Neural cell (in vitro differentiated cells): ENCODE results near the gene CNTNAP5. TPM values are rescaled to one million over a fixed set of nuclear protein-coding genes. Genes with fewer than 3 reads are reported as not detected.

ENCODE experiments used
- H2AFZ ChIP-seq: fragments of 200-600, 300-800 bp; sonication (generic), shearing (Covaris generic); 2 replicates; pipeline ENCODE4 v1.6.0; 2014; ENCODE audit warnings: low read depth, mild to moderate bottlenecking, antibody characterized with exemption, low read length, moderate library complexity
- H3F3A ChIP-seq: fragments of 200-600 bp; shearing (Covaris generic); 2 replicates; pipeline ENCODE4 v1.6.1; 2016; ENCODE audit warnings: mild to moderate bottlenecking, moderate library complexity, mixed read lengths, antibody characterized with exemption, low read length; ENCODE audit not compliant: insufficient read depth, poor library complexity, severe bottlenecking
- H3K27ac ChIP-seq: fragments of 200-600, 300-800 bp; sonication (generic), shearing (Covaris generic); 2 replicates; pipeline ENCODE4 v1.5.1; 2014; ENCODE audit warnings: mild to moderate bottlenecking, low read length, moderate library complexity
- H3K27me3 ChIP-seq: fragments of 300-800, 200-600 bp; sonication (generic), shearing (Covaris generic); 2 replicates; pipeline ENCODE4 v1.6.0; 2014; ENCODE audit warnings: mild to moderate bottlenecking, low read depth, low read length, moderate library complexity; ENCODE audit not compliant: insufficient read depth
- H3K36me3 ChIP-seq: fragments of 300-800, 200-600 bp; sonication (generic), shearing (Covaris generic); 2 replicates; pipeline ENCODE4 v1.5.1; 2014; ENCODE audit warnings: mild to moderate bottlenecking, antibody characterized with exemption, low read length, moderate library complexity; ENCODE audit not compliant: insufficient read depth
- H3K4me2 ChIP-seq: fragments of 300-800, 200-600 bp; sonication (generic), shearing (Covaris generic); 2 replicates; pipeline ENCODE4 v1.6.0; 2014; ENCODE audit warnings: mild to moderate bottlenecking, low read length
- H3K4me3 ChIP-seq: fragments of 300-800, 200-600 bp; sonication (generic), shearing (Covaris generic); 2 replicates; pipeline ENCODE4 v1.5.1; 2014; ENCODE audit warnings: mild to moderate bottlenecking, low read length, moderate library complexity
- H3K79me2 ChIP-seq: fragments of 200-600 bp; shearing (Covaris generic); replicated peaks from 2 replicates; pipeline ENCODE4 v1.6.0; 2014; ENCODE audit warnings: mild to moderate bottlenecking, low read length, moderate library complexity; ENCODE audit not compliant: insufficient read depth
- H3K9ac ChIP-seq: fragments of 300-800, 200-600 bp; sonication (generic), shearing (Covaris generic); 2 replicates; pipeline ENCODE4 v1.6.1; 2016; ENCODE audit warnings: mild to moderate bottlenecking, low read length, mixed read lengths
- H3K9me2 ChIP-seq: fragments of 200-600 bp; shearing (Covaris generic); 2 replicates; pipeline ENCODE4 v1.6.1; 2016; ENCODE audit warnings: mild to moderate bottlenecking, low read length, mixed read lengths; ENCODE audit not compliant: insufficient read depth
- H3K9me3 ChIP-seq: fragments of 200-600, 300-800 bp; sonication (generic), shearing (Covaris generic); 2 replicates; pipeline ENCODE4 v1.6.1; 2016; ENCODE audit warnings: mild to moderate bottlenecking, mixed run types, low read length, moderate library complexity, mixed read lengths
- H4K20me1 ChIP-seq: fragments of 200-600 bp; shearing (Covaris generic); 2 replicates; pipeline ENCODE4 v1.6.1; 2016; ENCODE audit warnings: mild to moderate bottlenecking, mixed run types; ENCODE audit not compliant: insufficient read depth
- CTCF ChIP-seq: fragments of 450-650 bp; IDR thresholded peaks from 2 replicates; pipeline ENCODE4 v1.5.1; 2014; ENCODE audit warnings: antibody characterized with exemption, mild to moderate bottlenecking, moderate library complexity; ENCODE audit not compliant: poor library complexity, severe bottlenecking
- EP300 ChIP-seq: fragments of 450-650 bp; conservative IDR thresholded peaks from 2 replicates; pipeline ENCODE4 v1.6.1; 2014; ENCODE audit warnings: antibody characterized with exemption, mild to moderate bottlenecking, moderate library complexity; ENCODE audit not compliant: poor library complexity, severe bottlenecking
- EZH2 ChIP-seq: fragments of 200-600, 300-800 bp; shearing (Covaris generic), sonication (generic); IDR thresholded peaks from 2 replicates; pipeline ENCODE4 v1.6.1; 2014; ENCODE audit warnings: antibody characterized with exemption, low read length, borderline replicate concordance, mild to moderate bottlenecking; ENCODE audit not compliant: insufficient read depth, poor library complexity, severe bottlenecking
- MXI1 ChIP-seq: fragments of 450-650 bp; conservative IDR thresholded peaks from 2 replicates; pipeline ENCODE4 v1.6.1; 2014; ENCODE audit warnings: antibody characterized with exemption, mild to moderate bottlenecking; ENCODE audit not compliant: poor library complexity, severe bottlenecking
- POLR2AphosphoS5 ChIP-seq: IDR thresholded peaks from 2 replicates; pipeline ENCODE4 v1.6.1; 2012
- RAD21 ChIP-seq: fragments of 450-650 bp; conservative IDR thresholded peaks from 2 replicates; pipeline ENCODE4 v1.6.1; 2014; ENCODE audit warnings: antibody characterized with exemption, mild to moderate bottlenecking, moderate library complexity
- REST ChIP-seq: IDR thresholded peaks from 2 replicates; pipeline ENCODE4 v1.6.1; 2012; ENCODE audit warnings: borderline replicate concordance
- SMC3 ChIP-seq: fragments of 450-650 bp; conservative IDR thresholded peaks from 2 replicates; pipeline ENCODE4 v1.6.1; 2014; ENCODE audit warnings: antibody characterized with exemption, mild to moderate bottlenecking, moderate library complexity; ENCODE audit not compliant: poor library complexity
- TAF1 ChIP-seq: IDR thresholded peaks from 2 replicates; pipeline ENCODE4 v1.6.1; 2012; ENCODE audit warnings: low read depth
- polyA plus RNA-seq: library from polyadenylated mRNA; depleted of rRNA; stranded (reverse); fragments of >200 nt; gene quantifications from 2 replicates; pipeline ENCODE4 v1.2.3, GENCODE V29; 2014

Gene CNTNAP5
- polyA plus RNA-seq, 1 donor from 2014 or later: 19.3 TPM

- Histone ChIP-seq H3K79me2 (no peaks in the 10 kb centered on the region), H3K27me3 (no peaks in the 10 kb centered on the region), H3K9ac (no peak overlapping the region), H3K4me3 (no peak overlapping the region), H3K36me3 (no peaks in the 10 kb centered on the region), H3F3A (no peaks in the 10 kb centered on the region), H4K20me1 (no peaks in the 10 kb centered on the region), H2AFZ (no peak overlapping the region), H3K9me3 (no peaks in the 10 kb centered on the region), H3K27ac (no peak overlapping the region), H3K4me2 (no peak overlapping the region), H3K9me2 (no peaks in the 10 kb centered on the region)
- no peak for TF ChIP-seq EP300
- TF ChIP-seq POLR2AphosphoS5: no peak
- no peak for TF ChIP-seq CTCF
- no peak for TF ChIP-seq REST
- TF ChIP-seq RAD21: no peak
- TF ChIP-seq SMC3: no peak
- no peak for TF ChIP-seq TAF1
- TF ChIP-seq MXI1: no peak
- no peak for TF ChIP-seq EZH2
Observed at GRCh38 chr2:124566518-124566970, 541.5 kb downstream of the CNTNAP5 start.

- no peak for TF ChIP-seq TAF1
- no peak for TF ChIP-seq CTCF
- TF ChIP-seq SMC3: no peak
- TF ChIP-seq EZH2: no peak
- TF ChIP-seq RAD21: no peak
- H3K9me3 ChIP-seq: no peaks in the 10 kb centered on the region
- H3K4me2 ChIP-seq: no peak overlapping the region
- H4K20me1 ChIP-seq: no peaks in the 10 kb centered on the region
- H3K79me2 ChIP-seq: no peaks in the 10 kb centered on the region
- no peak overlapping the region for H3K27ac ChIP-seq
- no peak overlapping the region for H2AFZ ChIP-seq
- no peak overlapping the region for H3K9ac ChIP-seq
- no peaks in the 10 kb centered on the region for H3K27me3 ChIP-seq
- H3F3A ChIP-seq: no peaks in the 10 kb centered on the region
- no peaks in the 10 kb centered on the region for H3K36me3 ChIP-seq
- H3K9me2 ChIP-seq: no peaks in the 10 kb centered on the region
- H3K4me3 ChIP-seq: no peak overlapping the region
Observed at GRCh38 chr2:124570872-124571271, 545.8 kb downstream of the CNTNAP5 start.
